ENCODE results near the gene TCF12. TPM values are rescaled to one million over a fixed set of nuclear protein-coding genes. Genes with fewer than 3 reads are reported as not detected.

The TCF12 gene
- total and polyA plus RNA-seq, 2 of the 8 experiments (the other 6 are each of a cell fraction or from before 2014, with no cell fraction given), result 85.8 to 101 TPM

DNA sequence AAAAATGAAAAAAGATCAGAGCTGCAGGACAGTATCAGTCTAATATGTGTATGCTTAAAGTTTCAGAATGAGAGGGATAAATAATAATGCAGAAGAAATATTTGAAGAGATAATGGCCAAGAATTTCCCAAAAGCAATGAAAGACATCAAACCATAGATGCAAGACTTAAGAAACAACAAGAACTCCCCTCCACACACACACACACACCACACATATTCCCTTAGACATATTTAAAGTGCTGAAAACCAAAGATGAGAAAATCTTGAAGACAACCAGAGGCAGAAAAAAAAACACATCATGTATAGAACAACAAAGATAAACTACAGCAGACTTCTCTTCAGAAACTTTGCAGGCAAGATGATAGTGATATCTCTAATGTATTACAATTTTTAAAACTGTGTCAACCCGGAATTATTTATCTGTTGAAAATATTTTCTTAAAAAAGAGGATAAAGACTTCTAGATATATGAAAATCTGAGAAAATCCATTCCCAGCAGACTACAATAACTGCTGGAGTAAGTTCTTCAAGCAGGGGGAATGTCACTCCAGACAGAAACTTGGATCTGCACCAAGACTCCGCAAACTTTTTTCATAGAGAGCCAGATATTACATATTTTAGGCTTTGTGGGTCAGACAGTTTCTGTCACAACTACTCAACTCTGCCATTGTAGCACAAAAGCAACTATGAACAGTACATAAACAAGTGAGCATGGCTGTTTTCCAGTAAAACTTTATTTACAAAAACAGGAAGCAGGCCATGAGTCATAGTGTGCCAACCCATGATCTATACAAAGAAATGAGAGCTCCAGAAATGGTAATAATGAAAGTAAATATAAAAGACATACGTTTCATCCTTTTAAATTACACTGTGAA, 234.5 kb downstream of the TCF12 start:
- no peak overlapping the region for H3K9ac ChIP-seq (replicated peaks in 1 of 4; ENCODE audit: extremely low read depth in 1 of 4, low read depth in 3 of 4, low read length in 3 of 4)
- H3K4ac ChIP-seq (replicated peaks; ENCODE audit: insufficient read length, low read depth, low read length), result no peak overlapping the region
- H2BK12ac ChIP-seq (ENCODE audit: low read depth, low read length), result no peak overlapping the region
- ChIA-PET CTCF (ENCODE audit: partially characterized antibody) (interaction anchor here (0.6 to 2.2 kb wide), 2 partner anchors 14 to 83 kb away, joined by 4 to 11 read pairs; no protein-coding TSS in a partner anchor), POLR2A (ENCODE audit: partially characterized antibody) (no interaction called here)
- no peak overlapping the region for H3K14ac ChIP-seq (ENCODE audit: insufficient read length)
- peaks cover 0 to 2% of the 10 kb centered on the region in 2 experiments; a peak in 1 of 4 replicates for H3K79me2 ChIP-seq (ENCODE audit: control insufficient read depth in 1 of 2, insufficient read depth in 2 of 2, low read length in 2 of 2)
- no peak overlapping the region for H3K4me3 ChIP-seq (ENCODE audit: extremely low read depth in 1 of 4, insufficient read depth in 2 of 4, low read depth in 3 of 4, low read length in 4 of 4)
- DNase-seq (ENCODE audit: low read depth in 1 of 2, low spot score in 2 of 2) (no peak), FAIRE-seq (no peak)
- no peaks in the 10 kb centered on the region for H3K27me3 ChIP-seq (replicated peaks in 1 of 4; ENCODE audit: control insufficient read depth in 3 of 4, extremely low read depth in 1 of 4, insufficient read depth in 3 of 4, low read length in 3 of 4)
- H2BK20ac ChIP-seq (ENCODE audit: low read length), result no peak overlapping the region
- no peak overlapping the region for H2AFZ ChIP-seq (ENCODE audit: low read length)
- no peak overlapping the region for H2BK120ac ChIP-seq (replicated peaks; ENCODE audit: low read depth, low read length)
- no peak overlapping the region for H3K56ac ChIP-seq (replicated peaks; ENCODE audit: insufficient read length, low read depth, low read length)
- no peak overlapping the region for H2AK5ac ChIP-seq (ENCODE audit: low read depth, low read length)
- no peak overlapping the region for H3K23ac ChIP-seq (ENCODE audit: insufficient read length)
- 93% methylated on average over 3 of the region's 3 CpGs; no CpG with 5 or more reads in 1 of the 2 experiments for WGBS, 2 experiments (ENCODE audit: extremely low coverage in 1 of 2, insufficient coverage in 1 of 2, insufficient read length in 1 of 2, insufficient replicate concordance in 2 of 2, low coverage in 1 of 2, low lambda C conversion rate in 2 of 2, missing lambda C conversion rate in 1 of 2)
- no peak overlapping the region for H4K91ac ChIP-seq (replicated peaks; ENCODE audit: insufficient read length, low read length)
- H3K23me2 ChIP-seq (ENCODE audit: low read depth, low read length), result no peaks in the 10 kb centered on the region; the same call in 1 of the 2 replicates
- H2BK5ac ChIP-seq (ENCODE audit: low read depth, low read length), result no peak overlapping the region
- H3K9me3 ChIP-seq (ENCODE audit: insufficient read depth in 2 of 2, low read depth in 1 of 2, low read length in 1 of 2), result peaks cover 8 to 11% of the 10 kb centered on the region in 2 experiments
- no peaks in the 10 kb centered on the region for H3K4me1 ChIP-seq (replicated peaks in 1 of 4; ENCODE audit: control insufficient read depth in 3 of 4, insufficient read depth in 4 of 4, low read length in 3 of 4)
- TF ChIP-seq GABPA (IDR thresholded peaks at IDR 0.05; ENCODE audit: borderline replicate concordance, insufficient read depth, low read length) (no peak), SUZ12 (IDR thresholded peaks at IDR 0.05; ENCODE audit: low read length) (no peak), TEAD4 (IDR thresholded peaks at IDR 0.05; ENCODE audit: low read depth, low read length) (no peak)
- TF ChIP-seq, protein P1, sequence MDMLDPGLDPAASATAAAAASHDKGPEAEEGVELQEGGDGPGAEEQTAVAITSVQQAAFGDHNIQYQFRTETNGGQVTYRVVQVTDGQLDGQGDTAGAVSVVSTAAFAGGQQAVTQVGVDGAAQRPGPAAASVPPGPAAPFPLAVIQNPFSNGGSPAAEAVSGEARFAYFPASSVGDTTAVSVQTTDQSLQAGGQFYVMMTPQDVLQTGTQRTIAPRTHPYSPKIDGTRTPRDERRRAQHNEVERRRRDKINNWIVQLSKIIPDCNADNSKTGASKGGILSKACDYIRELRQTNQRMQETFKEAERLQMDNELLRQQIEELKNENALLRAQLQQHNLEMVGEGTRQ (IDR thresholded peaks at IDR 0.05; ENCODE audit: low read length), result no peak
- H3K36me3 ChIP-seq (ENCODE audit: control insufficient read depth in 2 of 4, insufficient read depth in 4 of 4, low read length in 3 of 4), result peaks cover 0 to 12% (median 0%) of the 10 kb centered on the region in 4 experiments; a peak in 1 of 8 replicates
- no peak overlapping the region for H4K5ac ChIP-seq (ENCODE audit: insufficient read length, low read depth, low read length)
- H3K79me1 ChIP-seq (ENCODE audit: low read depth, low read length), result no peaks in the 10 kb centered on the region; the same call in 1 of the 2 replicates
- no peak overlapping the region for H3K4me2 ChIP-seq (ENCODE audit: insufficient read depth in 1 of 2, low read depth in 2 of 2, low read length in 2 of 2)
- no peak overlapping the region for H4K8ac ChIP-seq (ENCODE audit: extremely low read depth, insufficient read depth, low read length)
- H2BK15ac ChIP-seq (ENCODE audit: low read length), result no peak overlapping the region
- H3K27ac ChIP-seq (ENCODE audit: low read depth, low read length), result no peak overlapping the region
- no peak overlapping the region for H3K18ac ChIP-seq (ENCODE audit: extremely low read depth, low read length)
- H4K20me1 ChIP-seq (replicated peaks in 1 of 2; ENCODE audit: control insufficient read depth in 1 of 2, insufficient read depth in 2 of 2, low read length in 2 of 2), result no peaks in the 10 kb centered on the region
